ENCODE results near the gene ZNF398.

Gene ZNF398

GRCh38 chr7:149156898-149157297 lies 9.6 kb downstream of the ZNF398 start:
- Histone ChIP-seq H3K27ac (ENCODE audit: low read length) (no peak overlapping the region), H3K36me3 (ENCODE audit: control insufficient read depth, low read depth, low read length) (peaks cover 61% of the 10 kb centered on the region), H3K27me3 (ENCODE audit: control insufficient read depth, insufficient read depth, low read length) (no peaks in the 10 kb centered on the region), H3K4me3 (ENCODE audit: low read length) (no peak overlapping the region), H3K4me1 (ENCODE audit: control insufficient read depth, low read depth, low read length) (no peaks in the 10 kb centered on the region), H3K9ac (ENCODE audit: low read length) (no peak overlapping the region), H3K9me3 (ENCODE audit: control insufficient read depth, low read depth, low read length) (no peaks in the 10 kb centered on the region)

GRCh38 chr7:149161241-149161848 lies 14.1 kb downstream of the ZNF398 start:
- Histone ChIP-seq H3K36me3 (ENCODE audit: control insufficient read depth, low read depth, low read length) (peaks cover 55% of the 10 kb centered on the region), H3K4me3 (ENCODE audit: low read length) (no peak overlapping the region), H3K9ac (ENCODE audit: low read length) (no peak overlapping the region), H3K4me1 (ENCODE audit: control insufficient read depth, low read depth, low read length) (no peaks in the 10 kb centered on the region), H3K27ac (ENCODE audit: low read length) (no peak overlapping the region), H3K27me3 (ENCODE audit: control insufficient read depth, insufficient read depth, low read length) (no peaks in the 10 kb centered on the region), H3K9me3 (ENCODE audit: control insufficient read depth, low read depth, low read length) (no peaks in the 10 kb centered on the region)

GRCh38 chr7:149166142-149166541 lies 18.9 kb downstream of the ZNF398 start:
- no peaks in the 10 kb centered on the region for H3K27me3 ChIP-seq (ENCODE audit: control insufficient read depth, insufficient read depth, low read length)
- no peak overlapping the region for H3K9ac ChIP-seq (ENCODE audit: low read length)
- no peak overlapping the region for H3K4me3 ChIP-seq (ENCODE audit: low read length)
- H3K36me3 ChIP-seq (ENCODE audit: control insufficient read depth, low read depth, low read length) = peaks cover 67% of the 10 kb centered on the region
- H3K27ac ChIP-seq (ENCODE audit: low read length) = no peak overlapping the region
- H3K9me3 ChIP-seq (ENCODE audit: control insufficient read depth, low read depth, low read length) = no peaks in the 10 kb centered on the region
- H3K4me1 ChIP-seq (ENCODE audit: control insufficient read depth, low read depth, low read length) = no peaks in the 10 kb centered on the region

GRCh38 chr7:149166630-149167352 lies 19.5 kb downstream of the ZNF398 start:
- Histone ChIP-seq H3K9me3 (ENCODE audit: control insufficient read depth, low read depth, low read length) (no peaks in the 10 kb centered on the region), H3K4me3 (ENCODE audit: low read length) (no peak overlapping the region), H3K4me1 (ENCODE audit: control insufficient read depth, low read depth, low read length) (no peaks in the 10 kb centered on the region), H3K36me3 (ENCODE audit: control insufficient read depth, low read depth, low read length) (peaks cover 63% of the 10 kb centered on the region), H3K27me3 (ENCODE audit: control insufficient read depth, insufficient read depth, low read length) (no peaks in the 10 kb centered on the region), H3K27ac (ENCODE audit: low read length) (no peak overlapping the region), H3K9ac (ENCODE audit: low read length) (no peak overlapping the region)

GRCh38 chr7:149171892-149172533 lies 24.8 kb downstream of the ZNF398 start:
- H3K27me3 ChIP-seq (ENCODE audit: control insufficient read depth, insufficient read depth, low read length) = no peaks in the 10 kb centered on the region
- no peaks in the 10 kb centered on the region for H3K9me3 ChIP-seq (ENCODE audit: control insufficient read depth, low read depth, low read length)
- H3K9ac ChIP-seq (ENCODE audit: low read length) = no peak overlapping the region
- no peak overlapping the region for H3K4me3 ChIP-seq (ENCODE audit: low read length)
- H3K4me1 ChIP-seq (ENCODE audit: control insufficient read depth, low read depth, low read length) = no peaks in the 10 kb centered on the region
- H3K36me3 ChIP-seq (ENCODE audit: control insufficient read depth, low read depth, low read length) = peaks cover 75% of the 10 kb centered on the region
- no peak overlapping the region for H3K27ac ChIP-seq (ENCODE audit: low read length)

- Histone ChIP-seq H3K9ac (ENCODE audit: low read length) (no peak overlapping the region), H3K4me3 (ENCODE audit: low read length) (no peak overlapping the region), H3K36me3 (ENCODE audit: control insufficient read depth, low read depth, low read length) (peaks cover 76% of the 10 kb centered on the region), H3K27me3 (ENCODE audit: control insufficient read depth, insufficient read depth, low read length) (no peaks in the 10 kb centered on the region), H3K9me3 (ENCODE audit: control insufficient read depth, low read depth, low read length) (no peaks in the 10 kb centered on the region), H3K4me1 (ENCODE audit: control insufficient read depth, low read depth, low read length) (no peaks in the 10 kb centered on the region), H3K27ac (ENCODE audit: low read length) (no peak overlapping the region)
These were observed 25.3 kb downstream of the ZNF398 start for GRCh38 chr7:149172534-149172920.

GRCh38 chr7:149175150-149175549 lies 27.9 kb downstream of the ZNF398 start:
- Histone ChIP-seq H3K36me3 (ENCODE audit: control insufficient read depth, low read depth, low read length) (peaks cover 76% of the 10 kb centered on the region), H3K4me1 (ENCODE audit: control insufficient read depth, low read depth, low read length) (no peaks in the 10 kb centered on the region), H3K27me3 (ENCODE audit: control insufficient read depth, insufficient read depth, low read length) (no peaks in the 10 kb centered on the region), H3K9ac (ENCODE audit: low read length) (no peak overlapping the region), H3K4me3 (ENCODE audit: low read length) (no peak overlapping the region), H3K9me3 (ENCODE audit: control insufficient read depth, low read depth, low read length) (no peaks in the 10 kb centered on the region), H3K27ac (ENCODE audit: low read length) (no peak overlapping the region)

GRCh38 chr7:149179241-149179640 lies 32.0 kb downstream of the ZNF398 start:
- H3K36me3 ChIP-seq (ENCODE audit: control insufficient read depth, low read depth, low read length) = peaks cover 78% of the 10 kb centered on the region

GRCh38 chr7:149180722-149181449 lies 33.6 kb downstream of the ZNF398 start:
- H3K27ac ChIP-seq (ENCODE audit: low read length) = no peak overlapping the region
- H3K27me3 ChIP-seq (ENCODE audit: control insufficient read depth, insufficient read depth, low read length) = no peaks in the 10 kb centered on the region
- H3K9ac ChIP-seq (ENCODE audit: low read length) = no peak overlapping the region
- H3K36me3 ChIP-seq (ENCODE audit: control insufficient read depth, low read depth, low read length) = peaks cover 63% of the 10 kb centered on the region
- no peaks in the 10 kb centered on the region for H3K9me3 ChIP-seq (ENCODE audit: control insufficient read depth, low read depth, low read length)
- no peak overlapping the region for H3K4me3 ChIP-seq (ENCODE audit: low read length)
- no peaks in the 10 kb centered on the region for H3K4me1 ChIP-seq (ENCODE audit: control insufficient read depth, low read depth, low read length)

More at GRCh38 chr7:149179241-149179640, 32.0 kb downstream of the ZNF398 start:
- Histone ChIP-seq H3K9me3 (ENCODE audit: control insufficient read depth, low read depth, low read length) (no peaks in the 10 kb centered on the region), H3K4me1 (ENCODE audit: control insufficient read depth, low read depth, low read length) (no peaks in the 10 kb centered on the region), H3K4me3 (ENCODE audit: low read length) (no peak overlapping the region), H3K27me3 (ENCODE audit: control insufficient read depth, insufficient read depth, low read length) (no peaks in the 10 kb centered on the region), H3K27ac (ENCODE audit: low read length) (no peak overlapping the region), H3K9ac (ENCODE audit: low read length) (no peak overlapping the region)

GRCh38 chr7:149181450-149181790 lies 34.2 kb downstream of the ZNF398 start:
- Histone ChIP-seq H3K4me3 (ENCODE audit: low read length) (no peak overlapping the region), H3K9me3 (ENCODE audit: control insufficient read depth, low read depth, low read length) (no peaks in the 10 kb centered on the region), H3K36me3 (ENCODE audit: control insufficient read depth, low read depth, low read length) (peaks cover 59% of the 10 kb centered on the region), H3K27ac (ENCODE audit: low read length) (no peak overlapping the region), H3K9ac (ENCODE audit: low read length) (no peak overlapping the region), H3K4me1 (ENCODE audit: control insufficient read depth, low read depth, low read length) (no peaks in the 10 kb centered on the region), H3K27me3 (ENCODE audit: control insufficient read depth, insufficient read depth, low read length) (no peaks in the 10 kb centered on the region)

GRCh38 chr7:149184274-149184673 lies 37.0 kb downstream of the ZNF398 start:
- no peaks in the 10 kb centered on the region for H3K9me3 ChIP-seq (ENCODE audit: control insufficient read depth, low read depth, low read length)
- no peak overlapping the region for H3K9ac ChIP-seq (ENCODE audit: low read length)
- no peaks in the 10 kb centered on the region for H3K4me1 ChIP-seq (ENCODE audit: control insufficient read depth, low read depth, low read length)
- H3K27ac ChIP-seq (ENCODE audit: low read length) = no peak overlapping the region
- no peaks in the 10 kb centered on the region for H3K27me3 ChIP-seq (ENCODE audit: control insufficient read depth, insufficient read depth, low read length)
- H3K36me3 ChIP-seq (ENCODE audit: control insufficient read depth, low read depth, low read length) = peaks cover 35% of the 10 kb centered on the region
- H3K4me3 ChIP-seq (ENCODE audit: low read length) = no peak overlapping the region

All from iPS-18a (cell line).